Measurements from ENCODE around the gene LRRTM1.

LRRTM1 gene

DNA sequence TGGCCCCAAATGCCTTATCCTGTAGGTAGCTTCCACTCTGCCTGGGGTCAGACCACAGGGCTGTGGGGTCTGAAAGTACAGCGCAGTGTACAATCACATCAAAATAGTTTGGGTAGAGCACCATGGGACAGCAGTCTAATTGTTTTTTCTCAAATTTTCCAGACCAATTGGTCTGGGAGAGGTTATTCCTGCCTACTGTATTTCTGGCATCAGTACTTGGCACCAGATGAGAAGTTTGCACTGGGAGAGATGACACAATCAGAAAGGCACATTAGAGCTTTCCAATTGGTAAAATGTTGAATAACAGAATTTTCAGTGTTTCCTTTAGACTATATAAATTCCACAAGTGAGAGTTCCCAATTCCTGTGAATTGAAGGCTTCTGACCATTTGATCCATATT is 30.9 kb upstream of the LRRTM1 start:
- H3K4me3 ChIP-seq (ENCODE audit: control insufficient read depth, low read depth, low read length), result no peak overlapping the region
- TF ChIP-seq CTCF (conservative IDR thresholded peaks at IDR 0.05; ENCODE audit: control insufficient read depth, insufficient read depth, low read depth, low read length), result no peak
- no peak for DNase-seq (ENCODE audit: low read depth)

- no peak overlapping the region for H3K4me3 ChIP-seq (ENCODE audit: control insufficient read depth, low read depth, low read length)
- no peak for TF ChIP-seq CTCF (conservative IDR thresholded peaks at IDR 0.05; ENCODE audit: control insufficient read depth, insufficient read depth, low read depth, low read length)
- DNase-seq (ENCODE audit: low read depth), result no peak
Measured at GRCh38 chr2:80333886-80334285, 29.3 kb upstream of the LRRTM1 start.

- no peak for TF ChIP-seq CTCF (conservative IDR thresholded peaks at IDR 0.05; ENCODE audit: control insufficient read depth, insufficient read depth, low read depth, low read length)
- no peak for DNase-seq (ENCODE audit: low read depth)
- no peak overlapping the region for H3K4me3 ChIP-seq (ENCODE audit: control insufficient read depth, low read depth, low read length)
Measured at GRCh38 chr2:80330527-80331450, 26.2 kb upstream of the LRRTM1 start.

GRCh38 chr2:80329491-80329890 is 24.9 kb upstream of the LRRTM1 start:
- no peak for TF ChIP-seq CTCF (conservative IDR thresholded peaks at IDR 0.05; ENCODE audit: control insufficient read depth, insufficient read depth, low read depth, low read length)
- H3K4me3 ChIP-seq (ENCODE audit: control insufficient read depth, low read depth, low read length), result no peak overlapping the region
- DNase-seq (ENCODE audit: low read depth), result no peak

- no peak overlapping the region for H3K4me3 ChIP-seq (ENCODE audit: control insufficient read depth, low read depth, low read length)
- no peak for DNase-seq (ENCODE audit: low read depth)
- TF ChIP-seq CTCF (conservative IDR thresholded peaks at IDR 0.05; ENCODE audit: control insufficient read depth, insufficient read depth, low read depth, low read length), result no peak
Measured at GRCh38 chr2:80328159-80328571, 23.6 kb upstream of the LRRTM1 start.

DNA sequence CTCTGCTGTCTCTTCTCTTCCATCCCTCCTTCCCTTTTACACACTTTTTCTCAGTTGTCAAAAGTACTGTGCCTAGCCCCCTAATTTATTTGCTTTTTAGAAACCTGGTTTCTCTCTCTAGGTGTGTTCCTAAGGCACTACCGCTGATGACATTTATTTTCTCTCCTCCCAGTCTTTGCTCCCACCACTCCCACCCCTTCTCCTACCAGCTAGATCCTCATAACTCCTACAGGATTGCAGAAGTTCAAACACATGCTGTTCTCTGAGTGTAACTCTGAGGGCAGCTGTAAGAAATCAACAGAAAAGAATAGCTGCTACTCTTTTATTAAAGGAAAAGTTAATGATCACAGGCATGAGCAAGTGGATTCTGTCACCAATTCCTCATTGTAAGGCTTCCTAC is 22.3 kb upstream of the LRRTM1 start:
- H3K4me3 ChIP-seq (ENCODE audit: control insufficient read depth, low read depth, low read length), result no peak overlapping the region
- TF ChIP-seq CTCF (conservative IDR thresholded peaks at IDR 0.05; ENCODE audit: control insufficient read depth, insufficient read depth, low read depth, low read length), result no peak
- no peak for DNase-seq (ENCODE audit: low read depth)
